HG03378 (cell line): ENCODE measurements around the gene TBC1D22A.

Experiments
- ATAC-seq: cut with Tn5 transposase; IDR thresholded peaks from one replicate; pipeline ENCODE4 v1.9.1; 2021; ENCODE audit warnings: mild to moderate bottlenecking, moderate library complexity; ENCODE audit not compliant: unreplicated experiment

The TBC1D22A gene

DNA sequence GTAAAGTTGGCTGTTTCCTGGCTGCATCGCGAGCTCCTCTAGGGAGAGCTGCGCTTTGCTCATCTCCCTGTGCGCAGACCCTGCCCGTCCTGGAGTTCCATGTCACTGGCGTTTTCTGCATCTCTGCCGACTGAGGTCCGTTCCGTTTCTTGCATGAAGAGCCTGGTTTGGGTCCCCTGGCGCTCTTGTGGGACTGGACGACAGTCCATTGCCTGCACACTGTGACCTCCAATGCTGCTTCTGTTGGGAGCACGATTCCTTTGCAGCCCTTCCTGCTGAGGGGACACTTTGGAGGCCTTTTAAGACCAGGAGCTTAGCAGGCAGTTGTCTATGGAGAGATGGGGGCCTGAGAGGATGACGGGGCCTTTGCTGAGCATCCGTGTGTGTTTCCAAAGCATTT, 90.3 kb downstream of the TBC1D22A start:
- no peak for ATAC-seq

DNA sequence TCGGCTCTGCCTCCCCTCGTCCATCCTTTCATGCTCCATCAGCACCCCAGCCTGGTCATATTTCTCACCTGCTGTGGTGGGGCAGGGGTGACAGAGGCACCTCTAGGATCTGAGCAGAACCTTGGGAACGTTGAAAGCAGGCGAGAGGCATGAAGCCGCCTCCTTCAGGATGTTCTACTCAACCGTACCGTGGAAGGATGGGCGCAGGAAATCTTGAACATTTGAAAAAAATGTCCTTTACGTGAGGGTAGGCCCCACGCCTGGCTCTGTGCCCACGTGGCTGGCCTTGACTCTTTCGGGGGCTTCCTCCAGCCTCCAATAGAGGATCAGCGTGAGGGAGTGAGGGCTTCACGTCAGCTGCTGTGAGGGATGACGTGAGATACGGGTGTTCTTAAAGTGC, 90.7 kb downstream of the TBC1D22A start:
- ATAC-seq: no peak

DNA sequence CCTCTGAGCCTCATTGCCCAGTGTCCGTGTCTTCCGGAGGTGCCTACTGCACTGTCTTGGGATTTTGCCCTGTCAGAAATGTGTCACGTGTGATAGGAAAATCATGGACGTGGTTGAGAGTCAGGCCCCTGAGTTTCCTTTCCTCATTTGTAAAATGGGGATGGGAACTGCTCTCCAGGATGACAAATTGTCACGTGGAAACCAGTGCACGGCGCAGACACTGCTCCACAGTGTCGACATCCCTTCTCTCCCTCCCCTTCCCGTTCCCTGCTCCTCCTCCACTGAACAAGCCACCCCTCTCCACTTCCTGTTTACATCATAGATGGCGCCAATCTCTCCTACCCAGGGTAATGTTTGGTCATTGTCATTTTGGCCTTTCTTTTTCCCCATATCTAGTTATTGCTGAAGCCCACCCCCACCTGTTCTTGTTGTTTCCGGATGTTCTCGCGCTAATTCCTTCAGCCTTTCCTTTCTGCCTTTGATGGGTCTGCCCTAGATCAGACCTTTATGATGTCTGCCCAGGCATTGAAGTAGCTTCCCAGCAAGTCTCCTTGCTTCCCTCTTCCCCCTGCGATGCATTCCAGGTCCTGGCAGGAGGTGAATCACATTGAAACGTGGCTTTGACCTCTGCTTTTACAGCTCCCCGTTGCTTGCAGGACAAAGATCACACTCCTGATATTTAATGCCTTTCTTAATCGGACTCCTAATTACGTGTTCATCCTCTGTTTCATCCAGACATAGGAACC, 91.8 kb downstream of the TBC1D22A start:
- ATAC-seq: no peak

DNA sequence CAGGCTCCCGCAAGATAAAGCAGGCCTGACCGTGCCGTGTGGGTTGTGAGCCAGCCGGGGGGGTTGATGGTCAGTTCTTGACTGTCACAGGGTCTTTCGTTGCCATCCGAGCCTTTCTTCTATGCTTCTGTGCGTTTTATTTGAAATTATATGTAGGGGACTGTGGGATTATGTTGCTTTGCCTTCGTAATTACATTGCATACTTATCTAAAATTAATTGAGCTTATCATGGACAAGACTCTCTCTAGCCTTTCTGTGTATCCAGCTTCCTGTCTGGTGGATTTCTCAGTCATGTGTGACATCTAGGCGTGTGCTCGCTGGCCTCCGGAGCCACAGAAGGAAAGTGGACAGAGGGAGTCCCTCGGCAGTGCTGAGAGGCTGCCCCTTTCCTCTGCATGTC, 93.2 kb downstream of the TBC1D22A start:
- ATAC-seq: no peak

DNA sequence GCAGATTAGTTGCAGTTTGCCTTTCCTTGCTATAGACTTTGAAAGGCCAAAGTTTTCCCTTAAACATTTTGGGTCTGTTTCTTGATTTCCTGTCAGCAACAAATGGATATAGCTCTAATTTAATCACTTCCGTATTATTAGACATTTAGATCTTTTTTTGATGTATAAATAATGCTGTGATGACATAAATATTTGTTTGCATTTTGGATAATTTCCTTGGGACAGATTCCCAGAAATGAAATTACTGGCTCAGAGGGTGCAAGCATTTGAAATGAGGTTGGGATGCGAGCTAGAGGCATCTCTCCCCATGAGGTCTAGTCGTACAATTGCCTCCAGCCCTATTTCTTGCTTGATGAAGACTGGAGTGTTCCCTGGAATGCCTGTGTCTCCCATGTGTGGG, 94.2 kb downstream of the TBC1D22A start:
- no peak for ATAC-seq

DNA sequence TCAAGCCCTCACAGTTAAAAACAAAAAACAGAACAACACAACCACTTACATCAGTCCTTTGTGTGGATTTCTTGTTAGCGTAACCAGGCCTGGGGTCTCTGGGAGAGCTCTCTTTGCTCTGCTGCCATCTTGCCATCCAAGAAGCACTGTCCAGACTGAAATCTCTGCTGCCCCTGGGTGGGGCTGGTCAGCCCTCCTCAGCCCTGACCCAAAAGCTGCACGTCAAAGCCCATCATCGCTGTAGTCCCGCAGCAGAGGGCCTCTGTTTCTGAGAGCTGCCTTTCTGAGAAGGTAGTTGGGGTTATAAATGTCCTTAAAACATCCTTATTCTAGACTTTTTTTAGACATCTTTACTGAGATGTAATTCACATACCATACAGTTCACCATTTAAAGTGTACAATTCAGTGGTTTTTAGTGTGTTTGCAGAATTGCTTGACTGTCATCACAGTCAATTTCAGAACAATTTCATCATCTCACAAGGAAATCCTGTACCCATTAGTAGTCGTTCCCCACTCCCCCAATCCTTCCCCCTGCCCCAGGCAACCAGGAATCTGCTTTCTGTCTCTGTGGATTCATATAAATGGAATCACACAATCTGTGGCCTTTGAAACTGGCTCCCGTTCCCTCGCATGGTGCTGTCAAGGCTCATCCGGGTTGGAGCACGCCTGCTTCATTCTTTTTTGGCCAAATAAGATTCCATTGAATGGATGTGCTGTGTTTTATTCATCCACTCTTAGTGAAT, 94.9 kb downstream of the TBC1D22A start:
- no peak for ATAC-seq

DNA sequence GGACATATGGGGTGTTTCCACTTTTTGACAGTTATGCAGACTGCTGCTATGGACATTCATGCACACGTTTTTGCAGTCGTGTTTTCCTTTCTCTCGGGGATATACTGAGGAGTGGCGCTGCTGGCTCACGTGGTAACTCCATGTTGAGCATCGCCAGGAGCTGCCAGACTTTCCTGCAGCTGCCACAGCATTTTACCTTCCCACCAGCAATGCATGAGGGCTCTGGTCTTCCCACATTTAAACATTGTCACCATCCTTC, 95.4 kb downstream of the TBC1D22A start:
- ATAC-seq: no peak

DNA sequence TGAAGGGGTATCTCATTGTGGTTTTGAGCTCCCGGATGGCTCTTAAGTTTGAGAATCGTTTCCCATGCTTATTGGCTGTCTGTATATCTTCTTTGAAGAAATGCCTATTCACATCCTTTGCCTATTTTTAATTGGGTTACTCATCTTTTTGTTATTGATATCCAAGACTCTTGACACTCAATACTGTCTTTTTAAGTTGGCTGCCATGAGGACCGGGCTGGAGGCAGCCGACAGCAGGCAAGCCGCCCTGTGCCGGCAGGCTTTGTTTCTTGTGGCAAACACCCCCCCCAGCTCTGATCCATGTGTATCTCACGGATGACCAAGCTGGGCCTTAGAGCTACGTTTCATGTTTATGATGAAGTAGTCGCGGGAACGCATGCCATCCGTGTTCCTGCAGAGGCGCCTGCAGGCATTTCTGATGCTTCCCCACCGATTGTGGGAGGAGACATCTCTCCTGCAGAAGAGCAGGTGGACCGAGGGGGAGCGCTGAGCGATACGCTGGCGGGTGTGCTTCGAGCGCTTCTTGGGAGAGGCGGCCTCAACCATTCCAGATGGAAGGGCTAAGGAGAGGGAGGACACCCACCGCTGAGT, 95.8 kb downstream of the TBC1D22A start:
- no peak for ATAC-seq

DNA sequence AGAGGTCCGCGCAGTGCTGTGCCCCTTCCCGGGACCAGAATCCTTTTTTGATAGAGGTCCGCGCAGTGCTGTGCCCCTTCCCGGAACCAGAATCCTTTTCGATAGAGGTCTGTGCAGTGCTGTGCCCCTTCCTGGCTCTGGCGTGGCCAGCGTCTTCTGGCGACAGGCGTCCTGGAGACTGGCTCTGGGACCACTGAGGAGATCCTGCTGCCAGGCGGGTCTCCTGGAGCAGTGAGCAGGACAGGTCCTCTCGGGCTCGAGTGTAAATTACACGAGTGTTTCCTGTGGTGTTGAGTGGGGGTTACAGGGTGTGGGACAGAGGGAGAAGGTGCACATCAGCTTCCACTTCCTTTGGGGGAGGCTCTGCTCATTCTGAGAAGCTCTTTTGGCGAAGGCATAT, 98.1 kb downstream of the TBC1D22A start:
- ATAC-seq: no peak

DNA sequence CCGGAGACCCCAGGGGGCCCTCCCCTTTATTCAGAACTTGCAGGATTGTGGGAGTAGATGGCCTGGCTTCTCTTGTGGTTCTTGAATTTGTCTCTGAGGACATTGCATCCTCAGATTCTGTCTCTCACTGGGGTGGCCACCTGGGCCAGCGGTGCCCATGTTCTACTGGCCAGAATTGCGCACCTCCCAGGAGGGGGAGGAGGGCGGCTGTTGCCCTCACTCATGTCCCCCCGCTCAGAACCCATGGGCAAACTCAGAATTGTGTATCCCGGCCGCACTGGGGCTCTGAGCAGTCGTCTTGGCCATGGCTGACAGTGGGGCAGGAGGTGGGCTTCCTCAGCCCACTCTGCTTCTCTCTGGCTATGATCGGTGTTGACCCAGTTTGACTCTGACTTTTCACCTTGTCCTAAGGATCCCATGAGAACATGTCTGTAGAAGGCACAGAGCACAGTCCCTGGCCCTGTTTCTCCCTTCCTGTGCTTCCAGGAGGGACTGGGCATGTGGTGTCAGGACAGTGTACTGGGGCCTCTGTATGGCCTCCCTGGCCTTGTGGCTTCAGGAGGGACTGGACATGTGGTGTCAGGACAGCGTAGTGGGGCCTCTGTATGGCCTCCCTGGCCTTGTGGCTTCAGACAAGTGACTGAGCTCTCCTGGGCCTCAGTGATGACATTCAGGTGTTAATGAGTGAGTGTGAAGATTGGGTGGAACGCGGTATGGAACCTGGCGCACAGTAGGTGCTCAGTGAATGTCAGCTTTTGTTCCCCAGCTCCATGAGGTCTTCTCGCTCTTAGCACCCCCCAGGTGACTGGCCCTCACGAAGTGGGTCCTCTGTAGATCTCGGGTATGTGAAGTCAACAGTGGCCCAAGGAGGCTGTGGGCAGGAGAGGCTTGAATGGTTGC, 99.3 kb downstream of the TBC1D22A start:
- no peak for ATAC-seq

DNA sequence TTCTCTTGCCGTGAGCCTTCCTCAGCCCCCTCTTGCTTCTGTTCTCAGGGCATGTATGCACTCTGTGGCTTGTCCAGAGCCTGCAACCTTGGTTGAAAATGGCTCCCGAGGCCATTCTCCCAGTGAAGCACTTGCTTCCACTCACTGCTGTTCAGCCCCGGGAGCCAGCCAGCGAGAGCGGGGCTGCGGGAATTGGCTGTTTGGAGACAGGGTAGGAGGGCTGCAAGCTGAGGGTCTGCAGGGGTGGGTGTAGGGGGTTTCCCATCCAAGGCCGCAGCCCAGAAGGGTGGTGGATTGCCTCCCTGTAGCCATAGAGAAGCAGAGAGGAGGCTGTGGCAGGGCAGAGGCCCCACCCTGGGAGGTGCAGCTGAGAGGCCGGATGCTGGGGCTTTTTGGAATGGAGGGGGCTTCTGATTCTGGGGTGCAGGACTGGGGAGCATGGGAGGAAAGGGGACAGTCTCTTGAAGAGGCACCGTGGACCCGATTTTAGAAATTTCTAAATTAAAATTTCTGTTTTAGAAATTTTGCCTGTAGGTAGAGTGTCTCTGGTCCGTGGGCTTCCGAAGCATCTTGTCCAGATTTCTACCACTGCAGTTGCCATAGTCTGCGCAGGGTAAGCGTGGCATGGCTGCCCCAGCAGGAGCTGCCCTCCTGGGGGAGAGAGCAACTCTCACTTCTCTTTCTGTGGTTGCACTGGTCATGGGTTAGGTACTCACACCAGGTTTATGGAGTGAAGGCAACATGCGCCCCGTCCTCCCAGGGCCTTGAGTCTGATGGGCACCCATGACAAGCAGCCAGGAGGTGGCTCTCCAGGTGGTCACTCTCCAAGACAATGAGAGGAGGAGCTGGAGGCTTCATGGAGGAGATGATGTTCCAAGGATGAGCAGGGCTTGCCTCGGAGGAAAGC, 100.2 kb downstream of the TBC1D22A start:
- ATAC-seq: no peak

DNA sequence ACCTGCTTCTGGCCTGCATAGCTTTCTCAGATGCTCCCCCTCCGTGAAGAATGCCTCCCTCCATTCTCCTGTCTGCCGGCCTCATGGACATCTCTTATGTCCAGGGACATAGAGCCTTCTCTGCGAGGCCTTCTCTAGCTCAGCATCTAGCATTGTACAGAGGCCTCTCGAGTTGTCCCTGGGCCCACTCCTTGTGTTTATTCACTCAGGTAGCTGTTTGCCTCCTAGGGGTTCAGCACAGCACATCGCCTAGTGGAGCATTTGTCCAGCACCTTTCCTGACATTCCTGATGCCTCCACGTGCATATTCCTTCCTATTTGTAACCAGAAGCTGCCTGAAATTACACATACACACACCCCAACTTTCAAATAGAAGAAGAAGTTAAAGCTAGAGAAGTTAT, 101.3 kb downstream of the TBC1D22A start:
- no peak for ATAC-seq

DNA sequence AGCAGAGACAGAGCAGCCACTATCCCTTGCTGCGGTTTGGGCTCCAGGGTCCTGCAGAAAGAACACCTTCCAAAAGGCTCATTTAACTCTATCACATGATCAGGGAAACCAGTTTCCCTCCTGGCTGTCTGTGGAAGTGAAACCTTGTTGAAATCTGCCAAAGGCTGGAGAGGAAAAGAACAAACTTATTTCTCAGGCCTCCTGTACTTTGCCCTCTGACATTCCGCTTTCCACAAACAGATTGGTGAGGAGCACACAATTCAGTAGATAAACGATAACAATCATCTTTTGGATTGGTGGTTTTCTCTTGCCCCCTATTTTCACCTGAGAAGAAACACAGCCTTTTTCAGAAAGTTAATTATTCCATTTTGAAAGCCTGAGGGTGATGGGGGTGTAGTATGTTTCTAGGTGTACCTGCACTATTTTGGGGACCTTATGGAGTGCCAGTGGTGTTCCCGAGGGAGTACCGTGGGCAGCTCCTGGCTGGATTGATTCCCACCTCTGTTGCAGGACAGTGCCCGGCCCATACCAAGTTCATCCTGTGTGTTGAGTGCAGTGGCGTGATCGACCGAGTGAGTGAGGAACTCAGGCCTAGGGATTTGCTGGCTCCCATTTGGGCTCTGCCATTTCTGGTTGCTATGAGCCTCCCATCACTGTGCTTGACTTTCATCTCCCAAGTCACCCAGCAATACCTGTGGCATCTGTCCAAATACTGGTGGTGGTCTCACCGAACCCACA, 102.0 kb downstream of the TBC1D22A start:
- no peak for ATAC-seq

DNA sequence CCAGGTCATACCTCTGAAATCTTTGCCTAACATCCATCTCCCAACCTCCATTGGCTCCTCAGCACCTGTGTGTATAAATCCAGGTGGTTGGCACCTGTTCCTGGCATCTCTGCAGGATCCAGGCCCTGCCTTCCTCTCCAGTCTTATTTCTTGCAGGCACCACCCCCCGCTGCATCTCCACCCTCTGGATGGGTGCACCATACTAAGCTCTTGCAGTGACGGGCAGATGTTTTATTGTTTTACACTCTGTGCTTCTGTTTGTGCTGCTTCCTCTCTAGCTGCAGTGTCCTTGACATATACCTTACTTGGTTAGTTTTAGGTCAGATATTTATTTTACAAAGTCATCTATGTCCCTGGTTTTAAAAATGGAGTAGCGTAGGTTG, 102.6 kb downstream of the TBC1D22A start:
- no peak for ATAC-seq

DNA sequence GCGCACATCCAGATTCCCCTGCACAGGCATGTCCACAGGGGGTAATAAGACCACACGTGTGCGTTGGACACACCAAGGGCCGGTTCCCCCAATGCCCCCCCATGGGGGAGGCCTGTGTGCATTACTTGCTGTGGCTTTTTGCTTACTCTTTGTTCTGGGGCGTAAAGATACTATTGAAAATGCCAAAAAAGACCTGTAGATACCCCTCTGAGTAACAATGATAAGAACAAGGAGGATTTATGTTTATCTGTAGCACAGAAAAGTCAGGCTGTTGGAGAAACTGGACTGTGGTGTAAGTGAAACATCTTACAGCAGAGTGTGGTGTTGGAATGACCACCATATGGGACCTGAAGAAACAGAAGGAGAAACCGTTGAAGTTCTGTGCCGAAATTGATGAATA, 103.2 kb downstream of the TBC1D22A start:
- ATAC-seq: no peak

DNA sequence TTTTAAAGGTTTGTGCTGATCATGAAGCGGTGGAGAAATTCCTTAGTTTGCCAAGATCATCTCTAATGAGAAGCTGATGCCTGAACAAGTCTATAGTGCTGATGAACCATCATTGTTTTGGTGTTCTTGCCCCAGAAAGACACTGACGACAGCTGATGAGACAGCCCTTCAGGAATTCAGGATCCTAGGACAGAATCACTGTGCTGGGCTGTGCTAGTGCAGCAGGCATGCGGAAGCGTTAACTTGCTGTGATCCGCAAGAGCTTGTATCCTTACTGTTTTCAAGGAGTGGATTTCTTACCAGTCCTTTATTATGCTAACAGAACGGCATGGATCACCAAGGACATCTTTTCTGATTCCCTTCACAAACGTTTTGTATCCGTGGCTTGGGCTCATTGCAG, 104.1 kb downstream of the TBC1D22A start:
- ATAC-seq: no peak

DNA sequence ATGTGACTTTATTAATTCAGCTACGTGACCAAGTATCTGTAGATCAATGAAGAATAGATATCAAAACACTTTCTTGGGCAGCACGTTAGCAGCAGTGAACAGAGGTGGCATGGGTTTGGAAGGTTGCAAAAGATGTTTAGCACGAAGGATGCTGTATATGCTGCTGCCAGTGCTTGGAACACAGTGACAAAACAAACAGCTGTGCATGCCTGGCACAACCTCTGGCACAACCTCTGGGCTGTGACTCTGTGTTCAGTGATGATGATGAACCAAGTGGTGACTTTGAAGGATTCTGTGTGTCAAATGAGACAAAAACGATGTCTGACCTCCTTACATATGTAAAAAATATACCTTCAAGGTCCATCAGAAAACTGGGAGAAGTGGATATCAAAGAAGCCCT, 104.7 kb downstream of the TBC1D22A start:
- ATAC-seq: no peak

DNA sequence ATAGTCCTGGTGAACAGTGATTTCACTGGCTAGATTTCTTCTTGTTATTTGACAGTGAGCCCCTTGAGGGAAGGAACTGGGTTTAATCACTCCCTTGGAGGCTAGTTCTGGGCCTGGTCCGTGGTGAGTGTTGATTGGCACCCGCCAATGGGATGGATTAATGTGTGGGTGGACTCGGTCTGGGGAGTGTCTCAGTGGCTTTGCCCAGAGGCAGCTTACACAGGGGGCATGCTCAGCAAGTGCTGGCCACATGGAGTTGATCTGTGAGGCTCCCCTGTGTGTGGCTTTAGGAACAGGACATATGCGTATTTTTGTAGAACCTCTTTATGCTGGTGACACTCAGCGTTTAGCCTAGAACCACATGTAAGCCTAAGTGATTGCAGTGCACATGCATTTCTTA, 106.9 kb downstream of the TBC1D22A start:
- ATAC-seq: no peak

DNA sequence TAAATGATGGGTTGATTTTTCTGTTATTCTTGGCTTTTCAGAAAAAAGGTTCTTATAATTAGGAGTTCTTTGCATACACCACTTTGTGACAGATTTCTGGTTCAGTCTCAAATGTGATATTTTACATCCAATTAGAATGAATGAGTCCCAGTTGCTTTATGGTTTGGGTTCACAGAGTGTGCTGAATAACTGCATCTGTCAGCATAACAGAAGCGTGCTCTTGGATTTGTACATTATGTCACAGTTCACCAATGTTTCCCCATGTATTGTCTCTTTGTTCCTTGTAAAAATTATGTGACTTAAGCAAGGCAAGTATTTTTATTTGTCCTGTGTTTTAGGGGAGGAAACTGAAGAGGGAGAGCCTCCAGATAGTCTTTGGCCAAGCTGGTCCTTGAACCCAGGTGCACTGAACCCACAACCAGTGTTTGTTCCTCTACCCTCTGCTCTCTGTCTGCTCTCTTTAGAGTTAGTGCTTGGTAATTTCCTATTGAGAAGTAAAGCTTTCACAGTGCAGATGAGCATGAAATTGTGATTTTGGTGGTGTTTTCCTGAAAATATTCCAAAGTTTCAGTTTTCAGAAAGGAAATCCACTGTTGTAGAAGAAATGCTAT, 107.5 kb downstream of the TBC1D22A start:
- ATAC-seq: no peak
